Measurements from ENCODE around the gene REXO1. TPM values are rescaled to one million over a fixed set of nuclear protein-coding genes. Genes with fewer than 3 reads are reported as not detected.

The REXO1 gene
- total and polyA plus RNA-seq, 2 donors: 3.8 to 28.7 TPM

GRCh38 chr19:1863328-1863637, 15.0 kb upstream of the REXO1 start, which contains the start of gene KLF16:
Gene KLF16 (minus strand): TSS chr19:1863579. CDS start chr19:1863497, 82 bp downstream.
- peaks cover 0 to 20% of the 10 kb centered on the region in 2 donors for H3K27me3 ChIP-seq (ENCODE audit: control insufficient read depth in 2 of 2, insufficient read depth in 1 of 2, low read length in 1 of 2)
- H3K9me3 ChIP-seq (ENCODE audit: control insufficient read depth in 2 of 2, insufficient read depth in 1 of 2, low read length in 1 of 2): peaks cover 0 to 3% of the 10 kb centered on the region in 2 donors
- peaks cover 0 to 5% of the 10 kb centered on the region in 2 donors for H3K36me3 ChIP-seq (ENCODE audit: control insufficient read depth in 2 of 2, insufficient read depth in 2 of 2, low read length in 1 of 2)
- peaks cover 25 to 55% of the 10 kb centered on the region in 2 donors for H3K4me1 ChIP-seq (ENCODE audit: control insufficient read depth in 2 of 2, insufficient read depth in 2 of 2, low read length in 2 of 2)
- DNase-seq (ENCODE audit: low read depth in 6 of 9, low spot score in 9 of 9): no peak
- 0% methylated on average over 60 of the region's 63 CpGs for WGBS
- peak within 1 kb of the TSS; percentile 69 to 82 for H3K27ac ChIP-seq (ENCODE audit: low read depth in 1 of 2, low read length in 1 of 2)
- peak within 1 kb of the TSS; percentile 67 to 80 for H3K4me3 ChIP-seq (ENCODE audit: low read length in 2 of 2)

- Histone ChIP-seq H3K27ac (ENCODE audit: low read depth in 1 of 2, low read length in 1 of 2) (peak overlapping the region; percentile 17 to 82), H3K27me3 (ENCODE audit: control insufficient read depth in 2 of 2, insufficient read depth in 1 of 2, low read length in 1 of 2) (peaks cover 0 to 20% of the 10 kb centered on the region in 2 donors), H3K4me1 (ENCODE audit: control insufficient read depth in 2 of 2, insufficient read depth in 2 of 2, low read length in 2 of 2) (peaks cover 31 to 61% of the 10 kb centered on the region in 2 donors), H3K9me3 (ENCODE audit: control insufficient read depth in 2 of 2, insufficient read depth in 1 of 2, low read length in 1 of 2) (peaks cover 0 to 3% of the 10 kb centered on the region in 2 donors), H3K4me3 (ENCODE audit: low read length in 2 of 2) (peak overlapping the region; percentile 53 to 80), H3K36me3 (ENCODE audit: control insufficient read depth in 2 of 2, insufficient read depth in 2 of 2, low read length in 1 of 2) (peaks cover 0 to 5% of the 10 kb centered on the region in 2 donors)
- DNase-seq (ENCODE audit: low read depth in 6 of 9, low spot score in 9 of 9): peak in 1 of 9 donors; percentile 64
- WGBS: under 1% methylated on average over 109 of the region's 109 CpGs
Observed at GRCh38 chr19:1862424-1863327, 14.4 kb upstream of the REXO1 start.

GRCh38 chr19:1862068-1862423, 13.8 kb upstream of the REXO1 start:
- DNase-seq (ENCODE audit: low read depth in 6 of 9, low spot score in 9 of 9): no peak
- peaks cover 37 to 67% of the 10 kb centered on the region in 2 donors for H3K4me1 ChIP-seq (ENCODE audit: control insufficient read depth in 2 of 2, insufficient read depth in 2 of 2, low read length in 2 of 2)
- H3K4me3 ChIP-seq (ENCODE audit: low read length in 2 of 2): peak overlapping the region; percentile 53 to 80
- H3K9me3 ChIP-seq (ENCODE audit: control insufficient read depth in 2 of 2, insufficient read depth in 1 of 2, low read length in 1 of 2): peaks cover 0 to 3% of the 10 kb centered on the region in 2 donors
- H3K36me3 ChIP-seq (ENCODE audit: control insufficient read depth in 2 of 2, insufficient read depth in 2 of 2, low read length in 1 of 2): peaks cover 0 to 4% of the 10 kb centered on the region in 2 donors
- peak overlapping the region; percentile 0 to 17 for H3K27ac ChIP-seq (ENCODE audit: low read depth in 1 of 2, low read length in 1 of 2)
- 8% methylated on average over 21 of the region's 21 CpGs for WGBS
- H3K27me3 ChIP-seq (ENCODE audit: control insufficient read depth in 2 of 2, insufficient read depth in 1 of 2, low read length in 1 of 2): peaks cover 0 to 20% of the 10 kb centered on the region in 2 donors

- Histone ChIP-seq H3K27me3 (ENCODE audit: control insufficient read depth in 2 of 2, insufficient read depth in 1 of 2, low read length in 1 of 2) (peaks cover 0 to 20% of the 10 kb centered on the region in 2 donors), H3K36me3 (ENCODE audit: control insufficient read depth in 2 of 2, insufficient read depth in 2 of 2, low read length in 1 of 2) (no peaks in the 10 kb centered on the region), H3K9me3 (ENCODE audit: control insufficient read depth in 2 of 2, insufficient read depth in 1 of 2, low read length in 1 of 2) (peaks cover 0 to 3% of the 10 kb centered on the region in 2 donors), H3K4me3 (ENCODE audit: low read length in 2 of 2) (peak overlapping the region in 1 of 2 donors; percentile 53), H3K4me1 (ENCODE audit: control insufficient read depth in 2 of 2, insufficient read depth in 2 of 2, low read length in 2 of 2) (peaks cover 39 to 70% of the 10 kb centered on the region in 2 donors), H3K27ac (ENCODE audit: low read depth in 1 of 2, low read length in 1 of 2) (peak overlapping the region in 1 of 2 donors; percentile 17)
- DNase-seq (ENCODE audit: low read depth in 6 of 9, low spot score in 9 of 9): no peak
- 68% methylated on average over 23 of the region's 23 CpGs for WGBS
Observed at GRCh38 chr19:1861599-1862031, 13.3 kb upstream of the REXO1 start.

GRCh38 chr19:1860821-1861598, 12.7 kb upstream of the REXO1 start:
- Histone ChIP-seq H3K36me3 (ENCODE audit: control insufficient read depth in 2 of 2, insufficient read depth in 2 of 2, low read length in 1 of 2) (no peaks in the 10 kb centered on the region), H3K9me3 (ENCODE audit: control insufficient read depth in 2 of 2, insufficient read depth in 1 of 2, low read length in 1 of 2) (peaks cover 0 to 7% of the 10 kb centered on the region in 2 donors), H3K27me3 (ENCODE audit: control insufficient read depth in 2 of 2, insufficient read depth in 1 of 2, low read length in 1 of 2) (peaks cover 0 to 20% of the 10 kb centered on the region in 2 donors), H3K4me3 (ENCODE audit: low read length in 2 of 2) (peak overlapping the region in 1 of 2 donors; percentile 53), H3K4me1 (ENCODE audit: control insufficient read depth in 2 of 2, insufficient read depth in 2 of 2, low read length in 2 of 2) (peaks cover 42 to 76% of the 10 kb centered on the region in 2 donors), H3K27ac (ENCODE audit: low read depth in 1 of 2, low read length in 1 of 2) (no peak overlapping the region)
- 89% methylated on average over 28 of the region's 28 CpGs for WGBS
- DNase-seq (ENCODE audit: low read depth in 6 of 9, low spot score in 9 of 9): no peak

- WGBS: 75% methylated on average over 32 of the region's 32 CpGs
- peak in 1 of 9 donors; percentile 78 for DNase-seq (ENCODE audit: low read depth in 6 of 9, low spot score in 9 of 9)
- peaks cover 0 to 7% of the 10 kb centered on the region in 2 donors for H3K9me3 ChIP-seq (ENCODE audit: control insufficient read depth in 2 of 2, insufficient read depth in 1 of 2, low read length in 1 of 2)
- no peaks in the 10 kb centered on the region for H3K36me3 ChIP-seq (ENCODE audit: control insufficient read depth in 2 of 2, insufficient read depth in 2 of 2, low read length in 1 of 2)
- H3K4me1 ChIP-seq (ENCODE audit: control insufficient read depth in 2 of 2, insufficient read depth in 2 of 2, low read length in 2 of 2): peaks cover 49 to 82% of the 10 kb centered on the region in 2 donors
- peaks cover 0 to 20% of the 10 kb centered on the region in 2 donors for H3K27me3 ChIP-seq (ENCODE audit: control insufficient read depth in 2 of 2, insufficient read depth in 1 of 2, low read length in 1 of 2)
- no peak overlapping the region for H3K4me3 ChIP-seq (ENCODE audit: low read length in 2 of 2)
- no peak overlapping the region for H3K27ac ChIP-seq (ENCODE audit: low read depth in 1 of 2, low read length in 1 of 2)
Observed at GRCh38 chr19:1860042-1860775, 11.9 kb upstream of the REXO1 start.

- DNase-seq (ENCODE audit: low read depth in 6 of 9, low spot score in 9 of 9): no peak
- WGBS: 87% methylated on average over 18 of the region's 18 CpGs
- H3K9me3 ChIP-seq (ENCODE audit: control insufficient read depth in 2 of 2, insufficient read depth in 1 of 2, low read length in 1 of 2): peaks cover 0 to 7% of the 10 kb centered on the region in 2 donors
- H3K4me3 ChIP-seq (ENCODE audit: low read length in 2 of 2): no peak overlapping the region
- H3K27me3 ChIP-seq (ENCODE audit: control insufficient read depth in 2 of 2, insufficient read depth in 1 of 2, low read length in 1 of 2): peaks cover 0 to 20% of the 10 kb centered on the region in 2 donors
- peak overlapping the region in 1 of 2 donors; percentile 43 for H3K27ac ChIP-seq (ENCODE audit: low read depth in 1 of 2, low read length in 1 of 2)
- H3K4me1 ChIP-seq (ENCODE audit: control insufficient read depth in 2 of 2, insufficient read depth in 2 of 2, low read length in 2 of 2): peaks cover 53 to 84% of the 10 kb centered on the region in 2 donors
- H3K36me3 ChIP-seq (ENCODE audit: control insufficient read depth in 2 of 2, insufficient read depth in 2 of 2, low read length in 1 of 2): no peaks in the 10 kb centered on the region
Observed at GRCh38 chr19:1859331-1859781, 11.1 kb upstream of the REXO1 start.

- Histone ChIP-seq H3K9me3 (ENCODE audit: control insufficient read depth in 2 of 2, insufficient read depth in 1 of 2, low read length in 1 of 2) (peaks cover 0 to 7% of the 10 kb centered on the region in 2 donors), H3K27ac (ENCODE audit: low read depth in 1 of 2, low read length in 1 of 2) (peak overlapping the region in 1 of 2 donors; percentile 87), H3K4me1 (ENCODE audit: control insufficient read depth in 2 of 2, insufficient read depth in 2 of 2, low read length in 2 of 2) (peaks cover 59 to 89% of the 10 kb centered on the region in 2 donors), H3K36me3 (ENCODE audit: control insufficient read depth in 2 of 2, insufficient read depth in 2 of 2, low read length in 1 of 2) (no peaks in the 10 kb centered on the region), H3K27me3 (ENCODE audit: control insufficient read depth in 2 of 2, insufficient read depth in 1 of 2, low read length in 1 of 2) (peaks cover 0 to 20% of the 10 kb centered on the region in 2 donors), H3K4me3 (ENCODE audit: low read length in 2 of 2) (no peak overlapping the region)
- peak in 1 of 9 donors; percentile 63 for DNase-seq (ENCODE audit: low read depth in 6 of 9, low spot score in 9 of 9)
- WGBS: 50% methylated on average over 10 of the region's 10 CpGs
Observed at GRCh38 chr19:1858412-1859081, 10.3 kb upstream of the REXO1 start.

Measured in thymus (tissue), 11 donors.